Osteocyte (in vitro differentiated cells): Measurements from ENCODE around the gene NAA10. TPM values are rescaled to one million over a fixed set of nuclear protein-coding genes. Genes with fewer than 3 reads are reported as not detected.

Experiments
- DNase-seq: peaks from one replicate; pipeline ENCODE4 v3.0.0; 2021; ENCODE audit warnings: mixed read lengths; ENCODE audit not compliant: unreplicated experiment; ENCODE audit errors: extremely low spot score
- H3K27ac Mint-ChIP-seq: one replicate; pipeline ENCODE4 v1.8.0; 2021; ENCODE audit warnings: mild to moderate bottlenecking, mixed read lengths; ENCODE audit not compliant: unreplicated experiment
- H3K27me3 Mint-ChIP-seq: one replicate; pipeline ENCODE4 v1.8.0; 2021; ENCODE audit warnings: mixed read lengths; ENCODE audit not compliant: unreplicated experiment
- H3K36me3 Mint-ChIP-seq: one replicate; pipeline ENCODE4 v1.8.0; 2021; ENCODE audit warnings: mixed read lengths; ENCODE audit not compliant: unreplicated experiment
- H3K4me1 Mint-ChIP-seq: one replicate; pipeline ENCODE4 v1.8.0; 2021; ENCODE audit warnings: mixed read lengths; ENCODE audit not compliant: unreplicated experiment
- H3K4me3 Mint-ChIP-seq: one replicate; pipeline ENCODE4 v1.8.0; 2021; ENCODE audit warnings: mild to moderate bottlenecking, moderate library complexity, mixed read lengths; ENCODE audit not compliant: unreplicated experiment
- H3K9me3 Mint-ChIP-seq: one replicate; pipeline ENCODE4 v1.8.0; 2021; ENCODE audit warnings: mixed read lengths; ENCODE audit not compliant: unreplicated experiment
- CTCF ChIP-seq: fragments of 200-600 bp; sonication (generic); IDR thresholded peaks from 2 replicates; pipeline ENCODE4 v1.5.0; 2021; ENCODE audit warnings: antibody characterized with exemption, mild to moderate bottlenecking, moderate library complexity
- total RNA-seq: library from RNA; stranded (reverse); gene quantifications from 2 replicates; pipeline ENCODE4 v1.2.1, GENCODE V29; 2021

NAA10 gene
- total RNA-seq, 1 donor from 2014 or later: 96.6 TPM

GRCh38 chrX:153948847-153949805 is 14.3 kb upstream of the NAA10 start:
- no peak for DNase-seq
- no peak for TF ChIP-seq CTCF
- Mint-ChIP-seq H3K36me3 (peaks cover 25% of the 10 kb centered on the region), H3K4me3 (no peak overlapping the region), H3K27me3 (no peaks in the 10 kb centered on the region), H3K4me1 (peaks cover 13% of the 10 kb centered on the region), H3K27ac (no peak overlapping the region), H3K9me3 (no peaks in the 10 kb centered on the region)

- Mint-ChIP-seq H3K27me3 (no peaks in the 10 kb centered on the region), H3K4me3 (no peak overlapping the region), H3K4me1 (peaks cover 10% of the 10 kb centered on the region), H3K27ac (no peak overlapping the region), H3K36me3 (peaks cover 23% of the 10 kb centered on the region), H3K9me3 (no peaks in the 10 kb centered on the region)
- no peak for TF ChIP-seq CTCF
- no peak for DNase-seq
Measured at GRCh38 chrX:153948002-153948466, 13.2 kb upstream of the NAA10 start.

GRCh38 chrX:153947009-153947769 is 12.4 kb upstream of the NAA10 start:
- peaks cover 23% of the 10 kb centered on the region for H3K36me3 Mint-ChIP-seq
- H3K4me3 Mint-ChIP-seq: no peak overlapping the region
- no peak overlapping the region for H3K27ac Mint-ChIP-seq
- DNase-seq: peak; percentile 93
- no peaks in the 10 kb centered on the region for H3K9me3 Mint-ChIP-seq
- peaks cover 11% of the 10 kb centered on the region for H3K4me1 Mint-ChIP-seq
- H3K27me3 Mint-ChIP-seq: no peaks in the 10 kb centered on the region
- peak; percentile 93 for TF ChIP-seq CTCF

- H3K27ac Mint-ChIP-seq: no peak overlapping the region
- peaks cover 13% of the 10 kb centered on the region for H3K4me1 Mint-ChIP-seq
- H3K36me3 Mint-ChIP-seq: peaks cover 19% of the 10 kb centered on the region
- no peaks in the 10 kb centered on the region for H3K27me3 Mint-ChIP-seq
- H3K4me3 Mint-ChIP-seq: no peak overlapping the region
- TF ChIP-seq CTCF: no peak
- DNase-seq: no peak
- H3K9me3 Mint-ChIP-seq: no peaks in the 10 kb centered on the region
Measured at GRCh38 chrX:153945956-153946943, 11.4 kb upstream of the NAA10 start.
